Fibroblast of skin of left biceps (primary cell): Measurements from ENCODE around the gene RBBP8.
A peak's percentile ranks its signal among the peaks of the same experiment; 100 is the strongest.
"Not testable (repeated sequence)": the region's sequence is repeated elsewhere in the genome, so short reads cannot be mapped to it uniquely, and the experiment has no call there.

Experiments
- DNase-seq, 2 experiments: peaks; one replicate each; pipeline ENCODE4 v3.0.0-alpha.2; 2013; ENCODE audit warnings: low read depth in 2 of 2

The RBBP8 gene

DNA sequence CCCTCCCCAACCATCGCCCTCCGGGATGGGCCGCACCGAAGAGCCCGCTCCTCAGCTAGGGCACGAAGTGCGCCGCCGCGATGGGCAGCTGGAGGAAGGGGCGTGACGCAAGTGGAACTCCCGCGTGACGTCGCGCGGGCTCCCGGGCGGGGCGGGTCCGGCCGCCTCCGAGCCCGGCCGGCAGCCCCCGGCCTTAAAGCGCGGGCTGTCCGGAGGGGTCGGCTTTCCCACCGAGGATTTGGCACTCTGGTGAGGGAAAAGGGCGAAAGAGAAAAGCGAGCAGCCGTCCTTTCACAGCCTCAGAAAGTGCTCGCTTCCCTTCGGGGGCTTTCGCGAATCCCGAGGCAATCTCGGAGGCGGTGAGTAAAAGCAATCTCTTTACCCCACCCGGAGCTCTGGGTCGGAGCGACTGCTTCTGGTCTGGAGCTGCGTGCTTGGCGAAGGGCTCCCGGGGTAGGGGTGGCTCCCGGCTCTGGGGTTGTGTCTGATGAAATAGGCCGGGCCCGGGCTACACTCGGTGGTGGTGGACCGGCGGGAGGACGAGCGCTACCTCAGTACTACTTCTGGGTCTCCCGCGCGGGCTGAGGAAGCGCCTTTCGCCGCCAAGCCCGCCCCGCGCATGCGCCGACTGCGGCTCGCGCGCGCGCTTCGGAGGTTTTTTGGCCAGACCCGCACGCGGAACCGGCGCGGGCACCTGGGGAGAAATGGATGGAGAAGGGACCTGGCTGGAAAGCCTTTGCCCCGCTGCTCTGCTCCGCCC is at the start of gene RBBP8:
RBBP8 (plus strand) TSS at position 123 of the 760 bp plus-strand sequence. CDS start 3,524 bp downstream, outside the sequence.
- peak; percentile 39 to 44 for DNase-seq

DNA sequence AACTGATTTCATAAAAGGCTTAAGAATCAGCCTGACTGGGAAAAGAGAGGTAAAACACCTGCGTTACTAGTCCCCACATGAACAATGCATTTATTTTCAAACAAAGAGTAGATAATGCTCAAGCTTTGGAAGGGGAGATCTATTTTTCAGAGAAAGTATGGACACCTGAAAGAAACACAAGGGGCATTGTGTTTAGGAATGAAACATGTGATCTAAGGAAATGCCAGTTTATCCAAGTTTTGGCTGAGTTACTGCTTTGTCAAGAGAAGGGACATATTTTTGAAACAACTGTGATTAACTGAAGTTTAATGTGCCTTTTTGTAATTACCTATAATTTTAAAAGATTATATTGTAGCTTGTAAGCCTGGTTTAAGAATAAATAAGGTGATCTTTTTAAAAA is 49.3 kb upstream of the RBBP8 start:
- no peak for DNase-seq

DNA sequence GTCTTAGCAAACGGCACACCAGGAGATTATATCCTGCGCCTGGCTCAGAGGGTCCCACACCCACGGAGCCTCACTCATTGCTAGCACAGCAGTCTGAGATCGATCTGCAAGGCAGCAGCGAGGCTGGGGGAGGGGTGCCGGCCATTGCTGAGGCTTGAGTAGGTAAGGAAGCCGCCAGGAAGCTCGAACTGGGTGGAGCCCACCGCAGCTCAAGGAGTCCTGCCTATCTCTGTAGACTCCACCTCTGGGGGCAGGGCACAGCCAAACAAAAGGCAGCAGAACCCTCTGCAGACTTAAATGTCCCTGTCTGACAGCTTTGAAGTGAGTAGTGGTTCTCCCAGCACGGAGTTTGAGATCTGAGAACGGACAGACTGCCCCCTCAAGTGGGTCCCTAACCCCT is 47.4 kb upstream of the RBBP8 start:
- not testable (repeated sequence) for DNase-seq

DNA sequence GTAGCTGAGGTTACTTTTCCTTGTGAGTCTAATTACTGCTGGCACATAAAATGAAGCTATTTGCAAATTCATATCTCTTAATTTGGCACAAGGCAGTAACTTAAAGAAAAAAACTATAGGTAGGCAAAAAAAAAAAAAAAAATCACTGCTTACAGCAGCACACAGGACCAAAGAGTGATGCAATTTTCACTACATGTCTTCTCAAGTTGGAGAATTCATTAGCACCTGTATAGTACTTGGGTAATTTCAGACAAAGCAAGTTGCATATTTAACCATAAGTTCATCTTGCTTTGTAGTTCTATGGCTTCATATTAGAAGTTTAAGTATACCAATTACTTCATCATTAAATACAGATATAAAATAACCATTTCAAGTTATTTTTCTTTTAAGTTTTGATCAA is 33.7 kb upstream of the RBBP8 start:
- DNase-seq = no peak

DNA sequence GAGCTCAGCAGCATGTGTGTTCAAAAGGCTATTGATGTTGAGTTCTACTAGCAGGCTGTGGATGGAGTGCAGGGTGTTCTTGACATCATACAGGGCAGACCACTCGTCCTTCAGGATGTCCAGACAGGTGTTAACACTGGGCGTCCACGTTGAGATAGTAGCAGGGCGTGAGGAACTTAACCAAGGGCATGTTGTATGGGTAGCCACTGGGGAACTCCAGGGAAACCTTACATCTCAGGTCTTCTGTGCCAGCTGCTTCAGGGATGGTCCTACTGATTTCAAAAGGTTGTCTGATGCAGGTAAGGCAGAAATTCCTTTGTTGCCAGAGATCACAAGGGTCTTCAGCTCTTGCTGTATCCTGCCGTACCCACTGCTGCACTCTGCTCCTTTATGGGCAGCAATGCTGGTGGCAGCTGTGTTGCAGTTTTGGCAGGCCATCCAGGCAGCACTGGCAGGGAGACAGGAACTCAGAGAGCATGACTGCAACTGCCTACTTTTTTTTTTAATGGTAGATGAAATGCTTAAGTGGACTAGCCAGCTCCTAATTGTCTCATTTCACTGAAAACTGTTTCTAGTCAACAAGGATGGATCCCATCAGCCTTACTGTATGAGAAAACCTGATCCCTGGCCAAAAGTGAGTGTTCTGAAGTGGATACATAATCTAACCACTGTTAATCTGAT is 32.4 kb upstream of the RBBP8 start:
- DNase-seq = no peak

DNA sequence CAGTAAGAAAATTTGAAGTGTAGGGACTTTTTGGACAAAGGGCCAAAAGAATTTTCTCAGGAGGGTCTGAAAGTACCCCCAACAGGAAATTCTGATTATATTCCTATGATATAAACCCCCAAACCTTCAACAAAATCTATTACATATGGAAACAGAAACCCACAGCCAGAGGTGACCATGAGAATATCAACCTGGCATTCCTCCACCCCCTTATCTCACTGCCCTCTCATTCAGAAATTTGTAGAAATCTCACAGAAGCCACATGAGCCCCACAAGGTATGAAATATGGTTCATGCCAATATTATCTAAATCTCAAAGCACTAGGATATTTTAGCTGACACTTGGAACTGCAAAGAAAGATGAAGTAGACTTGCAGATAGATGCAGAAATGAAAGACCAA is 31.0 kb upstream of the RBBP8 start:
- no peak for DNase-seq

DNA sequence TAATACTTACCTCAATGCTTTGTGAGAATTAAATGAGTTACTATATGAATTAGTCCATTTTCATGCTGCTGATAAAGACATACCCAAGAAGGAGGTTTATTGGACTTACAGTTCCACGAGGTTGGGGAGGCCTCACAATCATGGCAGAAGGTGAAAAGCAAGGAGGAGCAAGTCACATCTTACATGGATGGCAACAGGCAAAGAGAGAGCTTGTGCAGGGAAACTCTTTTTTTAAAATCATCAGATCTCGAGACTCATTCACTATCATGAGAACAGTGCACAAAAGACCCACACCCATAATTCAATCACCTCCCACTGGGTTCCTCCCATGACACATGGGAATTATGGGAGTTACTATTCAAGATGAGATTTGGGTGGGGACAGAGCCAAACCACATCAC is 29.9 kb upstream of the RBBP8 start:
- DNase-seq = not testable (repeated sequence)

DNA sequence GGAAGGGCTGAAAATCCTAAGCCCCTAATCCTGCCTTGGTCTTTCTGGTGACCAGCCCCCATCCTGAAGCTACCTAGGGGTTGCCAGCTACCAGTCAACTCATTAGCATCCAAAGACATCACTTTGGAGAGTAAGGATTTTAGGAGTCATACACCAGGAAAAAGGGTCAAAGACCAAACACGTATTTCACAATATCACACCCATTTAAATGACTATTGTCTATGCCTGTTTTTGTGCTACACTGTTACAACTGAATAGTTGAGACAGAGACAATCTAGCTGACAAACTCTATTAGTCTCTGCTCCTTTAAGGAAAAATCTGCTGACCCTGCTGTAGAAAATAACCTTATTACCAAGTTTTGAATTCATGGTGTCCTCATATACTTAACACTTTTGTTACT is 21.0 kb upstream of the RBBP8 start:
- DNase-seq = no peak

DNA sequence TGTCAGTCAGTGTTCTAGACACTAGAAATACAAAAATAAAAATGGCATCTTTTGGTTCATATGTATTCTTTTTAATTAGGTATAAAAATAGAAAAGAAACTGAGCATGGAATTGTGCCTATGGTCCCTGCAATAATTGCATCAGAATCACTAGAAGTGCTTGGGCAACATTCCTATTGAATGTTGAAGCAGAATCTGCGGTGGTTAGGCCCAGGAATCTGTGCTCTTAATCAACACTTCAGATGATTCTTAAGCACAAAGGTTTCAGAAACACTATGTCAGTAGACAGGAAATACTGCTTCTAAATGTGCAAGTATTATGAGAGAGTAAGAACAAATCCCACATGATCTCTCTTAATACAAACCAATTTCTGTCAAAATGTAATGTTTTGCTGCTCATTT is 20.3 kb upstream of the RBBP8 start:
- DNase-seq = peak; percentile 48 to 62

DNA sequence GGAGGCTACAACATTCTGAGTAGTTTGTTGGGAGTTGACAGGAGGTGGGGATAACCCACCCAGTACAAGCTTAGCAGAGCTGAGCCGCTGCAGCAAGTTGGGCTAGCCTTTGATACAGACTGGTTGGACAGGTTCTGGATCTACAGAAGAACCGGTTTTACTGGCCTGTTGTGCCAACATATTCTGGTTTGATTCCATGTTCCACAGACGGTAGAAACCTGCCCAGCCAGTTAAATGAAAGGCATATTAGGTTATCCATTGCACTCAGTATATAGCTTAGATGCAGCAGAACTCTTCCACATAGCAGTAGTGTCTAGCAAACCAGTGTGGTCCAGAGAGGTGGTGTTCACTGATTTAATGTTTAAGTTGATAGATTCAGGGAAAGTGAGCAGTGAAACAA is 19.3 kb upstream of the RBBP8 start:
- no peak for DNase-seq

DNA sequence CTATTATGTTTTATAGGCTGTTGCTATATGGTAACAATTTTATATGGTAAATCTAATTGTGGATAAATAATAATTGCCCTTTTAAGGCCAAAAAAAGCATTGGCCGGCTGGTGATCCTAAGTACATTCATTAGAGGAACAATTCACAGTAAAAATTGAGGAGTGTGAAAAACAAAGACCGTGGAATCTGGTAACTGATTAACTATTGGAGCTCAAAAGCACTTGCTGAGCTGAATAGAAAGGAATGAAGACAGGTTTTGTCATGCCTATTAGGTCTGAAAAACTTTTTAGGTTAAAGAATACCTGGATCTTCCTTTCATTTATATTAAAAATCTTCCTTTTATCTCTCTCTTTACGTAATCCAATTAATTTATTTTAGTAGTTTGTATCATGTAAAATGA is 18.5 kb upstream of the RBBP8 start:
- DNase-seq = no peak

DNA sequence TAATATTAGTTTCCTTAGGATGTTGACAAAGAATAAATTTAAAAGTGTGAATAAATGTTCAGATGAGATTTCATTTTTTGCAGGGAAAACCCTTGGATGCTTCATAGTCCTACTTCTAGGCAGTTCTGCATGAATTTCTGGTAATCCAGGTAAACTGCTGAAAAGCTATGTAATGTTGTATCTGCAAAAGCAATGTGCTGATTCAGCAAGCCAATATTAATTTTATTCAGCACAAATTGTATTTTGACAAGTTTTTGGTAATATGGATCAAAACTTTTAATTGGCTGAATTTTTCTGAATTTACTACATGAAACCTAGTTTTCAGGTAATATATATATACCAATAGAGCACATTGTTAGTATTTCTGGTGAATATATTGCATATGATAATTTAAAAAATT is 17.8 kb upstream of the RBBP8 start:
- no peak for DNase-seq

DNA sequence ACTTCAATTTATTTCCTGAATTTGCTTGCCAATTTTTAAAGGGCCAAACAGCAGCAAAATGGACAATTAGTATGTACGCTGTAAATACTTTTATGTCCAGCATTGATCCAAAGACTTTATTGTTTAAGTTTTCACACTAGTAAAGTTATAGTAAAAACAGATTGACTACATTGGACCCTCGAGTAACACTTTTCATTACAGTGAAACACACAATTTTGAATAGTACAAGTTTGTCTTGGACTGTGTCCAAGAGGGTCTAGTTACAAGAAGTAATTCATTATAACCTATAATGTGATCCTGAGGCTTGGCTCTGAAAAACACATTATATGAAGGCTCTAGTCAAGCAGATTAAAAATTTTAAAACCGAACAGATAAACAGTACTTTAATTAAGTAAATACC is 11.4 kb upstream of the RBBP8 start:
- DNase-seq = no peak

DNA sequence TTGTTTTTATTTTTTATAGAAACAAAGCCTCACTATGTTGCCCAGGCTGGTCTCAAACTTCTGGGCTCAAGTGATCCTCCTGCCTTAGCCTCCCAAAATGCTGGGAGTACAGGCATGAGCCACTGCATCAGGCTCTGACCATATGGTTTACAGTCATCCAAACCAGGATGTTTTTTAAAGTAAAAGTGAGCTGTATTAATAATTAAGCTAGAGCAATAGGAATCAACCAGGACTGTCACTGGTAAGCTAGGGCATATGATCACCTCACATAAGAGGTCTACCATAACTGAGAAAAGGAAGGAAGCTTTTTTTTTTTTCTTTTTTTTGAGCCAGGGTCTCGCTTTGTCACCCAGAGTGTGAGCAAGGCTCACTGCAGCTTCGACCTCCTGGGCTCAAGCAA is 8.5 kb upstream of the RBBP8 start:
- DNase-seq = no peak

DNA sequence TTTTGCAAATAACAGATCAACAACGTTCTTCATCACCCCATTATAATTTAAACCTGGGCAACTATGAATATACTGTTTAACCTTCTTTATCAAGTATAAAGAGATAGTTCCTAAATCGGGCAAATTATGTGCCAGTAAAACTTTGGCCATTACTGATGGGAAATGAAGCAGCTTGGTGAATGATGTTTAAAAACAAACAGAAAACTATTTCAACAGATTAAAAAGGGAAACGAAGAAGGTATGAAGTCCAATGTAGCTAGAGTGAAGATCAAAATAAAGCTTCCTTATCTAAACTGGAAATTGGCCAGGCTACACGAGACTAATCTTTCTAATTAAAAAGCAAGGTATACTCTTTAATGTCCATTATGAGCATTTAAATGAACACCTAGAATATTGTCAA is 6.7 kb upstream of the RBBP8 start:
- DNase-seq = no peak

DNA sequence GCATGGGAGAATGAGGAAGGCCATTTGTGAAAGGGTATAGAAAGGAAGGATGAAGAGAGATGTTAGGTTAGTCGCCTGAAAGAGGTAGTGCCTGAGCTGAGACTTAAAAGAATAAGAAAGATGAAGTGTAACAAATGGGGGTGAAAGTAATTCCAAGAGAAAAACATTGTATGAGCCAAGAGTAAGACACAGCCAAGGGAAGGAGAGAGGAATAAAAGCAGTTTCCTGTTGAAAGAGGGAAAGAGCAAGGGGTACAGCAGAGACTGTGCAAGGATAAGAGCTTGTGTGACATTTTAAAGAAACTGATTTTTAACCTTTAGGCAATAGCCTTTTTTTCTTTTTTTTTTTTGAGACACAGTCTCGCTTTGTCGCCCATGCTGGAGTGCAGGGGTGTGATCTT is 4.8 kb upstream of the RBBP8 start:
- no peak for DNase-seq

DNA sequence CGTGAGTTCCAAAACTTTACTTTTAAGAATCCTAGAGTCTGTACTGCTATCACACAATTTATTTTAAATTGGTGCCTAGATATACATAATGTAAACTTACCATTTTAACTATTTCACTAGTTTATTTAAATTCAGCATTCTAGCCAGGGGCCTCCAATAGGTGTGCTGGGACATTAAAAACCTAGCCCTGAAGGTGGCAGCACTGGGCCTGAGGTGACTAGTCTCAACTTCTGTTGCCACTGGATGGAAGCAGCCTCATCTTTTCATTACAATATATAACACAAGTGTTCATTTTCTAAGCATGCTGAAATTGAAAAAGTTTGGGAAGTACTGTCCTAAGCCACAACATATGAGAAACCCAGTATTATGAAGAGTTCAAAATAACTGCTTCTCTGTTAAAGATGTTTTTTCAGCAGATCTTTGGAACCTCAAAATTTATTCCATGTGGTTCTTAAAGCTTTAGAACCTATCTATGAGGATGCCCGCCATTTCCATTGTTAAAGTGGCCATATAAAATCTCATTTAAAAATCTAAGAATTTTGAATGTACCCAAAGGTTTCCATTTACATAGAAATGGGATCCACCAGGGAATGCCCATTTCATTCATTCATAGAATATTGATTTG is 2.9 kb upstream of the RBBP8 start:
- no peak for DNase-seq

DNA sequence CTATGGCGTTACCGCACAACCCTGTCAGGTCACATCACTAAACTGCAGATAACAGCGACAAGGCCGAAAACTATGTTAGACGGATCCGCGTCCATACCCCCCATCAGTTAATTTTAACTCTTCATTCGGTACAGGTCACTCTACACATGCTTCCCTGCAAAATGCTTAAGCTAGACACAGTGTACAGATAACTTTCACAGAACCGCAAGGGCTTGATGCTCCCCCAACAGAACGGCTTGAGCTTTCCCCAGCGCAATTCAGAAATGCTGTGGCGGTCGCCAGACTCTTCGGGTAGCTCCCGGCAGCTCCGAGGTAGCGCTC is 283 bp upstream of the RBBP8 start:
- no peak for DNase-seq

DNA sequence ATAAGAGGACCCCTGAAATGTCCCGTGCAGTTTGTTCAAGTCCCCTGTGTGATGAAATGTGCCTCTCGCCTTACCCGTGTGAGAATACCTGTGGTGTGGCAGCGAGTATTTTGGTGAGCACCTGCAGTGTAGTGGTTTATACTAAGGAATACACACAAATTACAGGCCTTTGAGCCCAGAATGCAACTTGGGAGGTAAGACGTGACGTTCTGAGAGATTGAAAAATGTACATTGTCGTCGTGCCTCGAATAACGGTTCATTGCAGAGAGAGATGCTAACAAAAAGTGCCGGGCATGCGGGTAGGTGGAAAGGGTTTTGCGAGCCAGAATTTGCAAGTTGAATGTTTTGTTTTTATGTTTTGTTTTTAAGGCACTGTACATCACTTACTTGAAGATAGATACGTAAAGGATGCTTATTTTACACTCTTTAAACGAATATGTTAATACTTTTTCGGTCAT is 867 bp downstream of the RBBP8 start:
- no peak for DNase-seq

DNA sequence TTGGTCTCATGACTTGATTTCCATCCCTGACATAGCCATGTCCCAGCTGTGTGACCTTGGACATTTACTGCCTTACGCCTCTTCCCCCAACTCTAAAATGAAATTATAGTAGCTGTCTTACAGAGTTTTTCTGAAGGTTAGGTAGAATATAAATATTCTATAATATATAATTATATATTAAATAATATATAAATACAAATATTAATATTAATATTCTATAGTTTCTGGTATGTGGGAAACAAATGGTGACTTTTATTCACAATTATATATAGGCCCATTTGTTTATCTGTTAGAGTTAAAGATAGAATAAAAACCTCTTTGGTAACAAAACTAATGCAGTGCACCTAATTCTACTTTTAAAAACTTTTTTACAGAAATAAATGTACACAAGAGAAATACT is 1.7 kb downstream of the RBBP8 start:
- DNase-seq = no peak

DNA sequence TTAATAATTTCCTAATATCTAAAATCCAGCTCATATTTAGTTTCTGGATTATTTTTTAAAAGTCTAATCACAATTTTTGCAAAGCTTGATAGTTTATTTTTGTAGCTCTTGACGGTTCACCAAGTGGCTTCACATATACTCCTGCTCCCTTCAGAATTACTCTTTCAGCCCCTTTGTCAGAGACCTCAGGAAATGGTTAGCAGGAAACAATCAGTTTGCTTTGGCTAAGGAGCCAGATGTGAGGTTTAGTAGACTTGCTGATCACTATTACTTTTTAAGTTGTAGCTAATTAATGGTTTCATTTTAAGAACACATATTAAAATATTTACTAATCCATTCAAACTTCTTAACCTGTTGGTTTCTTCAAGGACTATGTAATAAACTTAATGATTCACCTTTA is 2.3 kb downstream of the RBBP8 start:
- DNase-seq = no peak

DNA sequence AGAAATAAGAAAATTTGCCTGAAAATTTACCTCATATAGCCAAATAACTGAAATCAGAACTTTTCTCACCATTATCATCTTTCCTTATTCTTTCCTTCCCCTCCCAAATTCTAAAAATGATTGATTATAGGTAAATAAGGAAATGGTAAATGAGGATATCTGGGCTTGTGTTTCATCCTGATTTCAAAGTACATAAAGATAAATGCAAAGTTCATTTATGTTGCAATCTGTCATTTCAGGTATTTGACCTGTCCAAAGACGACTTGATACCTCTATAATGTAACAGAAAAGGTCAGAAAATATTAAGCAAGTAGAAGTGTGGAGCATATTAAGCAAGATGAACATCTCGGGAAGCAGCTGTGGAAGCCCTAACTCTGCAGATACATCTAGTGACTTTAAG is 3.4 kb downstream of the RBBP8 start:
- DNase-seq = no peak

DNA sequence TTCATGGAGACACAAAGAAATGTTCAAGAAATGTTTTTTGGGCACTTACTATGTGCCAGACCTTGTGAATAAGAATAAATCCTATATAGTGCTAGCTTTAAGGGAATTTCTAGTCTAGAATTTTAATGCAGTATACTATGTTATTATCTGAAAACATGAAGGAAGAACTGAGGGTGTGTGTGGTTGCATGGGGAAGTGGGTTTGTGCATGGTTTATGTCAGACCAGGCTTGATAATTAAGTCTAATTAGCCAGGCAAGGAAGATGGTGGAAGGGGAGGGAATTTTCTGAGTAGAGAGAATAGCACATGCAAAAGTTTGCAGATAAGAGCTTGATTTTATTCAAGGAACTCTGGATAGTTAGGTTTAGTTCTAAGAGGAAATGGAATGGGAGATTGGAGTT is 6.5 kb downstream of the RBBP8 start:
- no peak for DNase-seq
